K562 (cell line): ENCODE measurements around the gene FAAH. TPM values are rescaled to one million over a fixed set of nuclear protein-coding genes. Genes with fewer than 3 reads are reported as not detected.

Source experiments
- ARID1B ChIP-seq: fragments of 450-650 bp; IDR thresholded peaks from 2 replicates; pipeline ENCODE4 v1.6.1; 2016; ENCODE audit warnings: antibody characterized with exemption, mild to moderate bottlenecking, inconsistent platforms
- CBFA2T2 ChIP-seq: fragments of 450-650 bp; conservative IDR thresholded peaks from 2 replicates; pipeline ENCODE4 v1.6.1; 2017; ENCODE audit warnings: mild to moderate bottlenecking
- CTBP1 ChIP-seq: fragments of 450-650 bp; IDR thresholded peaks from 2 replicates; pipeline ENCODE4 v1.6.1; 2016; ENCODE audit warnings: borderline replicate concordance
- EGR1 ChIP-seq: fragments of 450-650 bp; conservative IDR thresholded peaks from 2 replicates; pipeline ENCODE4 v1.6.1; 2017; ENCODE audit warnings: mild to moderate bottlenecking
- FOXK1 ChIP-seq: sonication (generic); formaldehyde crosslinking; IDR thresholded peaks from 2 replicates; pipeline ENCODE4 v1.8.0; 2022; ENCODE audit warnings: missing genetic modification reagents, mild to moderate bottlenecking, borderline replicate concordance
- GTF2E2 ChIP-seq: fragments of 200-800 bp; sonication (Bioruptor generic); IDR thresholded peaks from 2 replicates; pipeline ENCODE4 v1.6.1; 2016; ENCODE audit warnings: missing genetic modification characterization, missing compliant biosample characterization
- HDAC1 ChIP-seq, 2 experiments: fragments of 450-650 bp; IDR thresholded peaks; 2 replicates each; pipeline ENCODE4 v1.6.1; 2016 to 2017; ENCODE audit warnings: inconsistent platforms in 1 of 2, mild to moderate bottlenecking in 1 of 2, moderate library complexity in 1 of 2
- HINFP ChIP-seq: fragments of 450-650 bp; conservative IDR thresholded peaks from 2 replicates; pipeline ENCODE4 v1.6.1; 2016; ENCODE audit warnings: missing genetic modification characterization, low read depth, mild to moderate bottlenecking, control low read depth, missing compliant biosample characterization
- MAZ ChIP-seq, 2 experiments: fragments of 450-650 bp in 1 of 2; sonication (generic) in 1 of 2; formaldehyde crosslinking; IDR thresholded peaks in 1 of 2; conservative IDR thresholded peaks in 1 of 2; 2 replicates each; pipeline versions ENCODE4 v1.4.0 to v1.5.0; 2020; ENCODE audit warnings: mild to moderate bottlenecking in 1 of 2, missing genetic modification reagents in 1 of 2
- MBD2 ChIP-seq: sonication (generic); IDR thresholded peaks from 2 replicates; pipeline ENCODE4 v1.6.1; 2016; ENCODE audit warnings: low read depth, borderline replicate concordance
- NCOR1 ChIP-seq: fragments of 450-650 bp; IDR thresholded peaks from 2 replicates; pipeline ENCODE4 v1.6.1; 2016; ENCODE audit warnings: mild to moderate bottlenecking, moderate library complexity
- NFIC ChIP-seq: fragments of 450-650 bp; IDR thresholded peaks from 2 replicates; pipeline ENCODE4 v1.6.1; 2017; ENCODE audit warnings: mild to moderate bottlenecking, inconsistent platforms
- NR2C2 ChIP-seq, 2 experiments: fragments of 200-800 bp in 1 of 2; sonication (Bioruptor generic) in 1 of 2; sonication (generic) in 1 of 2; formaldehyde crosslinking in 1 of 2; IDR thresholded peaks; 2 replicates each; pipeline versions ENCODE4 v1.6.1 to v1.8.0; 2016 to 2022; ENCODE audit warnings: mild to moderate bottlenecking in 1 of 2, missing compliant biosample characterization in 1 of 2, missing genetic modification characterization in 1 of 2, missing genetic modification reagents in 1 of 2
- NRF1 ChIP-seq, 2 experiments: fragments of 450-650 bp; IDR thresholded peaks in 1 of 2; conservative IDR thresholded peaks in 1 of 2; 2 replicates each; pipeline ENCODE4 v1.6.1; 2014; ENCODE audit warnings: mild to moderate bottlenecking in 2 of 2
- OTX1 ChIP-seq: fragments of 450-650 bp; formaldehyde crosslinking; IDR thresholded peaks from 2 replicates; pipeline ENCODE4 v1.4.0; 2022; ENCODE audit warnings: mild to moderate bottlenecking
- SNRNP70 ChIP-seq: fragments of 200-400 bp; formaldehyde crosslinking; optimal IDR thresholded peaks from 2 replicates; pipeline ENCODE3; 2017; ENCODE audit warnings: low read depth, low read length
- ZNF785 ChIP-seq: fragments of 250-450 bp; sonication (Bioruptor Pico); IDR thresholded peaks from 2 replicates; pipeline ENCODE4 v1.4.0; 2020; ENCODE audit warnings: mild to moderate bottlenecking
- polyA plus RNA-seq, 8 experiments: library from polyadenylated mRNA; depleted of rRNA in 4 of 8; stranded (reverse) in 5 of 8; unstranded in 3 of 8; fragments of >200 nt; fragmentation: Nextera tagmentation in 2 of 8; fragmentation: Illumina TruSeq in 1 of 8; extraction: Ambion mirVana in 2 of 8; extraction: Trizol in 1 of 8; gene quantifications; 2 replicates each; pipeline versions ENCODE4 v1.2.1 to v1.2.3, GENCODE V29; 2011 to 2014; ENCODE audit warnings: inconsistent platforms in 1 of 8, missing spikeins in 1 of 8
- total RNA-seq, 7 experiments: library from RNA; depleted of rRNA in 6 of 7; stranded (reverse); fragments of >200 nt in 6 of 7; fragmentation: Illumina TruSeq in 2 of 7; extraction: Trizol in 2 of 7; gene quantifications; 2 replicates each; pipeline versions ENCODE4 v1.2.1 to v1.2.3, GENCODE V29; 2011 to 2021; ENCODE audit warnings: low replicate concordance in 1 of 7
- TF ChIP-seq, protein P1 (sequence below), 2 experiments: fragments of 450-650 bp; IDR thresholded peaks; 2 replicates each; pipeline ENCODE4 v1.6.1; 2018; ENCODE audit warnings: mild to moderate bottlenecking in 2 of 2, low read depth in 1 of 2; ENCODE audit not compliant: partially characterized antibody in 2 of 2
- TF ChIP-seq, protein P2 (sequence below), 3 experiments: IDR thresholded peaks in 2 of 3; conservative IDR thresholded peaks in 1 of 3; 2 replicates each; pipeline ENCODE4 v1.5.1; 2011 to 2012; ENCODE audit warnings: low read length in 3 of 3, mild to moderate bottlenecking in 3 of 3, control low read depth in 2 of 3, improper control_type of control experiment in 1 of 3, inconsistent platforms in 1 of 3, low read depth in 1 of 3, mixed read lengths in 1 of 3, moderate library complexity in 1 of 3; ENCODE audit not compliant: insufficient read depth in 2 of 3

Gene FAAH
- total and polyA plus RNA-seq, 9 of the 15 experiments (the other 6 are each of a cell fraction or from before 2014, with no cell fraction given), result 0.06 to 1.1 (median 0.32) TPM

DNA sequence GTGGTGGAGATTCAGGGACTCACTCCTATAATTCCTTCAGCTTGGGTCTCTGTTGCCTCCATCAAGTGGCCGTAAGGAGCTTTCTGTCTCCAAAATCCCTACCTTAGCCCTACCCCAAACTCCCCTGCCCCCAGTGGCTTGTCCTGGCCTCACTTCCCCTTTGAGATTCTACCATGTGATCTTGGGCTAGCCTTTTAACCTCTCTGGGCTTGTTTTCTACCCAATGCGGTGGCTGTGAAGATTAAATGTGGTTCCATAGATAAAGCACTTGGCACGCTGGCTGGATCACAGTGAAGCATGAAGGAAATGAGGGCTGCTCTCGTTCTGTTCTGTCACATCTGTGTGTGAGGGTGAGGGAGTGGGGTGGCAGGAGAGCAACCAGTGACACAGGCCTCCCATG lies 43.6 kb downstream of the FAAH start (continued):
- TF ChIP-seq NFIC, result peak; percentile 46
- peak; percentile 29; the same call in 1 of the 2 replicates for TF ChIP-seq MBD2
- peak; percentile 63 for TF ChIP-seq CBFA2T2
- no peak for TF ChIP-seq EGR1
- TF ChIP-seq SNRNP70, result no peak
- TF ChIP-seq, protein P1, sequence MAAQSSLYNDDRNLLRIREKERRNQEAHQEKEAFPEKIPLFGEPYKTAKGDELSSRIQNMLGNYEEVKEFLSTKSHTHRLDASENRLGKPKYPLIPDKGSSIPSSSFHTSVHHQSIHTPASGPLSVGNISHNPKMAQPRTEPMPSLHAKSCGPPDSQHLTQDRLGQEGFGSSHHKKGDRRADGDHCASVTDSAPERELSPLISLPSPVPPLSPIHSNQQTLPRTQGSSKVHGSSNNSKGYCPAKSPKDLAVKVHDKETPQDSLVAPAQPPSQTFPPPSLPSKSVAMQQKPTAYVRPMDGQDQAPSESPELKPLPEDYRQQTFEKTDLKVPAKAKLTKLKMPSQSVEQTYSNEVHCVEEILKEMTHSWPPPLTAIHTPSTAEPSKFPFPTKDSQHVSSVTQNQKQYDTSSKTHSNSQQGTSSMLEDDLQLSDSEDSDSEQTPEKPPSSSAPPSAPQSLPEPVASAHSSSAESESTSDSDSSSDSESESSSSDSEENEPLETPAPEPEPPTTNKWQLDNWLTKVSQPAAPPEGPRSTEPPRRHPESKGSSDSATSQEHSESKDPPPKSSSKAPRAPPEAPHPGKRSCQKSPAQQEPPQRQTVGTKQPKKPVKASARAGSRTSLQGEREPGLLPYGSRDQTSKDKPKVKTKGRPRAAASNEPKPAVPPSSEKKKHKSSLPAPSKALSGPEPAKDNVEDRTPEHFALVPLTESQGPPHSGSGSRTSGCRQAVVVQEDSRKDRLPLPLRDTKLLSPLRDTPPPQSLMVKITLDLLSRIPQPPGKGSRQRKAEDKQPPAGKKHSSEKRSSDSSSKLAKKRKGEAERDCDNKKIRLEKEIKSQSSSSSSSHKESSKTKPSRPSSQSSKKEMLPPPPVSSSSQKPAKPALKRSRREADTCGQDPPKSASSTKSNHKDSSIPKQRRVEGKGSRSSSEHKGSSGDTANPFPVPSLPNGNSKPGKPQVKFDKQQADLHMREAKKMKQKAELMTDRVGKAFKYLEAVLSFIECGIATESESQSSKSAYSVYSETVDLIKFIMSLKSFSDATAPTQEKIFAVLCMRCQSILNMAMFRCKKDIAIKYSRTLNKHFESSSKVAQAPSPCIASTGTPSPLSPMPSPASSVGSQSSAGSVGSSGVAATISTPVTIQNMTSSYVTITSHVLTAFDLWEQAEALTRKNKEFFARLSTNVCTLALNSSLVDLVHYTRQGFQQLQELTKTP (IDR thresholded peaks at IDR 0.05; ENCODE audit: low read depth in 1 of 2, partially characterized antibody in 2 of 2), result no peak
- no peak for TF ChIP-seq HINFP (tag)
- TF ChIP-seq OTX1 (CRISPR knock-in tag), result peak; percentile 68; the same call in 1 of the 2 replicates
- no peak for TF ChIP-seq NR2C2 (CRISPR knock-in tag; IDR thresholded peaks at IDR 0.05)
- TF ChIP-seq NR2C2 (tag; IDR thresholded peaks at IDR 0.05), result peak; percentile 84
- TF ChIP-seq ZNF785 (CRISPR knock-in tag), result no peak
- 0 out of 2 replicates have a peak, but pooled peaks have one; percentile 57 for TF ChIP-seq CTBP1
- TF ChIP-seq GTF2E2, result no peak
- TF ChIP-seq, protein P2, sequence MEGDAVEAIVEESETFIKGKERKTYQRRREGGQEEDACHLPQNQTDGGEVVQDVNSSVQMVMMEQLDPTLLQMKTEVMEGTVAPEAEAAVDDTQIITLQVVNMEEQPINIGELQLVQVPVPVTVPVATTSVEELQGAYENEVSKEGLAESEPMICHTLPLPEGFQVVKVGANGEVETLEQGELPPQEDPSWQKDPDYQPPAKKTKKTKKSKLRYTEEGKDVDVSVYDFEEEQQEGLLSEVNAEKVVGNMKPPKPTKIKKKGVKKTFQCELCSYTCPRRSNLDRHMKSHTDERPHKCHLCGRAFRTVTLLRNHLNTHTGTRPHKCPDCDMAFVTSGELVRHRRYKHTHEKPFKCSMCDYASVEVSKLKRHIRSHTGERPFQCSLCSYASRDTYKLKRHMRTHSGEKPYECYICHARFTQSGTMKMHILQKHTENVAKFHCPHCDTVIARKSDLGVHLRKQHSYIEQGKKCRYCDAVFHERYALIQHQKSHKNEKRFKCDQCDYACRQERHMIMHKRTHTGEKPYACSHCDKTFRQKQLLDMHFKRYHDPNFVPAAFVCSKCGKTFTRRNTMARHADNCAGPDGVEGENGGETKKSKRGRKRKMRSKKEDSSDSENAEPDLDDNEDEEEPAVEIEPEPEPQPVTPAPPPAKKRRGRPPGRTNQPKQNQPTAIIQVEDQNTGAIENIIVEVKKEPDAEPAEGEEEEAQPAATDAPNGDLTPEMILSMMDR (IDR thresholded peaks at IDR 0.05 in 2 of 3, conservative IDR thresholded peaks at IDR 0.05 in 1 of 3; ENCODE audit: insufficient read depth in 2 of 3, low read depth in 1 of 3, low read length in 3 of 3), result peak; percentile 10 to 23 (median 10); a peak in 2 of 6 replicates
- TF ChIP-seq NCOR1, result peak; percentile 78
- TF ChIP-seq FOXK1 (CRISPR knock-in tag), result no peak
- peak in 1 of 2 experiments; percentile 53; a peak in 1 of 4 replicates for TF ChIP-seq MAZ (CRISPR knock-in tag; conservative IDR thresholded peaks at IDR 0.05 in 1 of 2, IDR thresholded peaks at IDR 0.05 in 1 of 2)
- TF ChIP-seq NRF1 (conservative IDR thresholded peaks at IDR 0.05 in 1 of 2, IDR thresholded peaks at IDR 0.05 in 1 of 2), result no peak
- TF ChIP-seq ARID1B, result peak; percentile 79
- 0 out of 4 replicates have a peak, but pooled peaks of 1 of the 2 experiments have one; percentile 40 for TF ChIP-seq HDAC1 (IDR thresholded peaks at IDR 0.05)
